Effector CD8-positive, alpha-beta T cell (primary cell): Measurements from ENCODE around the gene NEIL1.
"Not testable (repeated sequence)": the region's sequence is repeated elsewhere in the genome, so short reads cannot be mapped to it uniquely, and the experiment has no call there.

Source experiments
- DNase-seq: peaks from one replicate; lab custom pipeline; 2025; lab: John Stamatoyannopoulos, UW

Gene NEIL1

GRCh38 chr15:75333654-75334419 is 13.0 kb upstream of the NEIL1 start:
- DNase-seq = not testable (repeated sequence)

- no peak for DNase-seq
Observed at GRCh38 chr15:75335313-75335704, 11.5 kb upstream of the NEIL1 start.

DNA sequence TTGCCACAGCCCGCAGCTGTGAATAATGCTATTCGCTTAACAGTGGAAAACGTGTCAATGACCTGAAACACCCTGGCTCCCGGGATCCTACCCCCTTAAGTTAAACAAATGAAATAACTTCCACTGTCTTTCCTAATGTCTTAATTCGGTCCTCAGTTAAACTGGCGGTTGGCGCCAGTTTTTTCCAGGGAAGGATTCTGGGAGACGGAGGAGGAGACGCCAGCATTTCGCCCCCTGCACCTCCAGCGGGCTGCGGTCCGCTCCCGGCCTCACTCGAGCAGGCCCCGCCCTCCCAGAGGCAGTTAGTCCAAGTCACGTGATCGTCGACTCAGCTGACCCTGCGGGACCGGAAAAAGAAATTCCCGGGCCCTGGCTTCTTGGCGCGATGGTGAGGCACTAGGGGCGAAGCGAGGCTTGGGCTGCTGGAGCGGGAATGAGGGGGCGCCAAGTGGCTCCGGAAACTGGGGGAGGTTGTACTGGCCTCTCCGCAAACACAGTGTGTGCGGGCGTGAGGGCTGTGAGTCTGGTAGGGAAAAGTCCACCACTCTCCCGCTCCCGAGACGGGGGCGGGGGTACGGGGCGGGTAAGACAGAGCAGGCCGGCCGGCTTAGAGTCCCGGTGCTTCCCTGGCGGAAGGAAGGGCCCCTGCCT is 11.0 kb upstream of the NEIL1 start, which contains the start of gene COMMD4:
Gene COMMD4 (plus strand): TSS at position 359 of the 651 bp plus-strand sequence. CDS start 27 bp downstream, at position 386.
- DNase-seq = peak; percentile 60

GRCh38 chr15:75338661-75339240 is 8.1 kb upstream of the NEIL1 start:
- no peak for DNase-seq

- DNase-seq = no peak
Observed at GRCh38 chr15:75339531-75340240, 7.2 kb upstream of the NEIL1 start.

GRCh38 chr15:75342221-75342620 is 4.6 kb upstream of the NEIL1 start:
- DNase-seq = no peak

- not testable (repeated sequence) for DNase-seq
Observed at GRCh38 chr15:75343953-75344352, 2.9 kb upstream of the NEIL1 start.

- DNase-seq = peak; percentile 21
Observed at GRCh38 chr15:75347222-75348033, 589 bp downstream of the NEIL1 start.

GRCh38 chr15:75348034-75348561 is 1.3 kb downstream of the NEIL1 start:
- no peak for DNase-seq

- DNase-seq = no peak
Observed at GRCh38 chr15:75348562-75349350, 1.9 kb downstream of the NEIL1 start.

DNA sequence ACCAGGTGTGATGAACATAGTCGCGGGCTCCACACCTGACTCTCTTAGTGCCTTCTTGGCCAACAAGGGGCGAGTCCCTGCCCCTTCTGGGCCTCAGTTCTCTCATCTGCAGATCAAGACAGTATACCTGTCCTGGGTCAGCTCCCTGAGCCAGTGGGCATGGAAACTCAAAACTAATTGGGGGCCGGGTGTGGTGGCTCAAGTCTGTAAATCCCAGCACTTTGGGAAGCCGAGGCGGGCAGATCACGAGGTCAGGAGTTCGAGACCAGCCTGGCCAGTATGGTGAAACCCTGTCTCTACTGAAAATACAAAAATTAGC is 2.5 kb downstream of the NEIL1 start:
- not testable (repeated sequence) for DNase-seq

DNA sequence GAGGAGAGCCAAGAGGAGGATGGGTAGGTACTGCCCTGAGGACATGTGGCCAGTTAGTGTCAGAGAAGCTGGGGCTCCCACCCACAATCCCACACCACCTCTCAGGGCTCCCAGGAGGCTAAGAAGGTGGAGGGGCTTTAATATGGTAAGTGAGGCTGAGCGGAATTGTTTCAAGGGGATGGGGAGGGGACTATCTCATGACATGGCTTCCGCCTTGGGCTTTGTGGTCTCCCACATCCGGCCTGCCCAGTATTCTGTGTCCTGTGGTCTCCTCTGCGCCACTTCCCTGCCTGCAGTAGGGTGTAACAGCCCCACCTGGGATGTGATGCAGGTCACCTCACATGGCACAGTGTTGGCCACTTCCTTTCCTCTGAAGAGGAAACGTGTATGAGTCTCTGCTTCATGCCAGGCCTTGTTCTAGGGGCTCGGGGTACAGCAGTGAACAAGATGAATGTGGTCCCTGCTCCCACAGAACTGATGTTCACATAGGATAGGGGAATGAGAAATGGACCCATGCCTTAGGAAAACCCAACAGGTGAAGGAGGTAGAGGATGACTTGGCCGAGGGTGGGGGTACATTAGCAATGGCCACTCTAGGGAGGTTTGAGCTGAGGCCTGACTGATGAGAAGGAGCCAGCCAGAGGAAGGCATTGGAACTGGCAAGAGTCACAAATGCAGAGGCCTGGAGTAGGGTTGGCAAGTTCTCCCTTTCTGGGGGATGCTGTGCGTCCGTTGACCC is 3.2 kb downstream of the NEIL1 start:
- peak; percentile 40 for DNase-seq

- DNase-seq = no peak
Observed at GRCh38 chr15:75350601-75351361, 3.9 kb downstream of the NEIL1 start.

- DNase-seq = no peak
Observed at GRCh38 chr15:75352186-75353080, 5.6 kb downstream of the NEIL1 start.

GRCh38 chr15:75353604-75354003 is 6.8 kb downstream of the NEIL1 start:
- DNase-seq = no peak

- DNase-seq = no peak
Observed at GRCh38 chr15:75354454-75354853, 7.6 kb downstream of the NEIL1 start.

DNA sequence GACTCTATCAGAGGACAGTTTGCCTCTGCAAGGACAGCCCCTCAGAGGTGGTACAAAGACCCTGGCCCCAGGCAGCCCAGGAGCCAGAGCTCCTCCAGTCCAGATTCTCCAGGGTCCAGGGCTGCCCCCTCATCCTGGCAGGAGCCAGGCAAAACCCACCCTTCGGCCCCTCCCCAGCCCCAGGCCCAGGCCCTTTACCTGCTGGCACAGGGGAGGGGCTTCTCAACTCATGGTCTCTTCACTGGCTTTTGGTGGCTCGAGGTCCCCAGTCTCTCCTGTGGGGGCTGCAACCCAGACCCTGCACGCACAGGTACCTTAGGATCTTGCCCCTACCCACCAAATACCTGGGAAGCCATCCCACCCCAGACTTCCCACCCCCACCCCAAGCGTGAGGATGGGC is 8.5 kb downstream of the NEIL1 start:
- no peak for DNase-seq

DNA sequence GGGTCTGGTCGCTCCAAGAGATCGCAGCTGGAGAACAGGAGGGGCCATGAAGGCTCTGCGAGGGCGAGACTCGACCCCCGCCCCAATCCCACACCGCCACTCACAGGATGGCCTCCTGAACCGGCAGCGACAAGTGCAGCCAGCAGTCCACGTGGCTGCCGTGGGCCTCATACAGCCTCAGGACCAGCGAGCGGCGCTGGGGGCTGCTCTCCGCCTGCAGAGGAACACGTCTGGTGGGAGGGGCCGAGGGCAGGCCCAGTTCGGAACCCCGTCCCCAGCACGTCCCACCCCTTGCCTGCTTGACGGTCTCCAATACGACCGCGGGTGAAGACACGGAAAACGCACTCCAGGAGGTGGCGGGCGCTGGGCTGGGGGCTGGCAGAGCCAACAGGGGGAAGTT is 9.2 kb downstream of the NEIL1 start:
- no peak for DNase-seq
